GM19328 (cell line): ENCODE measurements around the gene NTM.
"Not testable (repeated sequence)": the region's sequence is repeated elsewhere in the genome, so short reads cannot be mapped to it uniquely, and the experiment has no call there.

Experiments
- ATAC-seq: cut with Tn5 transposase; IDR thresholded peaks from one replicate; pipeline ENCODE4 v1.9.1; 2021; ENCODE audit warnings: mild to moderate bottlenecking, moderate library complexity; ENCODE audit not compliant: unreplicated experiment

NTM gene

GRCh38 chr11:132050577-132051165 lies 680.3 kb downstream of the NTM start:
- no peak for ATAC-seq

- ATAC-seq, result no peak
These were observed 681.3 kb downstream of the NTM start for GRCh38 chr11:132051704-132052103.

- no peak for ATAC-seq
These were observed 681.9 kb downstream of the NTM start for GRCh38 chr11:132052342-132052741.

- no peak for ATAC-seq
These were observed 682.5 kb downstream of the NTM start for GRCh38 chr11:132052904-132053303.

GRCh38 chr11:132054822-132055221 lies 684.4 kb downstream of the NTM start:
- no peak for ATAC-seq

GRCh38 chr11:132055296-132055695 lies 684.9 kb downstream of the NTM start:
- no peak for ATAC-seq

- no peak for ATAC-seq
These were observed 686.3 kb downstream of the NTM start for GRCh38 chr11:132056689-132057088.

- ATAC-seq, result no peak
These were observed 686.9 kb downstream of the NTM start for GRCh38 chr11:132057266-132057665.

GRCh38 chr11:132058211-132058772 lies 687.9 kb downstream of the NTM start:
- ATAC-seq, result no peak

- ATAC-seq, result no peak
These were observed 690.2 kb downstream of the NTM start for GRCh38 chr11:132060567-132060966.

GRCh38 chr11:132062031-132062430 lies 691.6 kb downstream of the NTM start:
- ATAC-seq, result no peak

- ATAC-seq, result no peak
These were observed 692.1 kb downstream of the NTM start for GRCh38 chr11:132062541-132062940.

GRCh38 chr11:132064987-132065620 lies 694.7 kb downstream of the NTM start:
- ATAC-seq, result no peak

- no peak for ATAC-seq
These were observed 698.1 kb downstream of the NTM start for GRCh38 chr11:132068556-132068955.

- ATAC-seq, result not testable (repeated sequence)
These were observed 699.2 kb downstream of the NTM start for GRCh38 chr11:132069593-132069992.

- ATAC-seq, result not testable (repeated sequence)
These were observed 700.5 kb downstream of the NTM start for GRCh38 chr11:132070907-132071306.

- no peak for ATAC-seq
These were observed 701.8 kb downstream of the NTM start for GRCh38 chr11:132072044-132072857.

- ATAC-seq, result no peak
These were observed 702.4 kb downstream of the NTM start for GRCh38 chr11:132072858-132073211.

- no peak for ATAC-seq
These were observed 703.4 kb downstream of the NTM start for GRCh38 chr11:132073787-132074186.

- ATAC-seq, result no peak
These were observed 705.0 kb downstream of the NTM start for GRCh38 chr11:132075447-132075846.

- ATAC-seq, result no peak
These were observed 707.0 kb downstream of the NTM start for GRCh38 chr11:132077416-132077815.
